IMR-90 (cell line): Measurements from ENCODE around the gene JMJD7. TPM values are rescaled to one million over a fixed set of nuclear protein-coding genes. Genes with fewer than 3 reads are reported as not detected.

Experiments used
- ATAC-seq: fragments of 200-7000 bp; cut with Tn5 transposase; 2 replicates; pipeline ENCODE4 v1.9.1; 2020; ENCODE audit warnings: low read depth, mild to moderate bottlenecking, moderate library complexity
- BruUV-seq: library from RNA; stranded (reverse); fragments of 400-500 nt; replicated peaks from 2 replicates; lab custom pipeline; 2021; lab: Mats Ljungman, UMichigan
- CTCF ChIA-PET: fragments of 300-600 bp; formaldehyde crosslinking; extraction: SDS; loops from one replicate; lab custom pipeline; 2021; ENCODE audit warnings: antibody characterized with exemption; lab: Yijun Ruan, JAX
- POLR2A ChIA-PET: fragments of 300-600 bp; sonication (Branson Sonifier 250); formaldehyde crosslinking; loops from one replicate; lab custom pipeline; 2022; ENCODE audit warnings: antibody characterized with exemption; ENCODE audit not compliant: unreplicated experiment; lab: Charles Lee
- DNase-seq: peaks from one replicate; pipeline ENCODE4 v3.0.0; 2013
- H2AFZ ChIP-seq: replicated peaks from 2 replicates; pipeline ENCODE3; 2013; ENCODE audit warnings: low read length, mild to moderate bottlenecking; ENCODE audit not compliant: poor library complexity
- H2AK5ac ChIP-seq: 2 replicates; pipeline ENCODE4 v1.6.1; 2013; ENCODE audit warnings: low read depth, low read length, inconsistent platforms
- H2AK9ac ChIP-seq: replicated peaks from 2 replicates; pipeline ENCODE3; 2013; ENCODE audit warnings: mild to moderate bottlenecking, low read depth, low read length, moderate library complexity; ENCODE audit not compliant: poor library complexity
- H2BK120ac ChIP-seq: 2 replicates; pipeline ENCODE4 v1.6.1; 2013; ENCODE audit warnings: low read depth, low read length, inconsistent platforms
- H2BK15ac ChIP-seq: 3 replicates; pipeline ENCODE4 v1.6.1; 2013; ENCODE audit warnings: low read depth, low read length, inconsistent platforms
- H2BK20ac ChIP-seq: 2 replicates; pipeline ENCODE4 v1.6.1; 2013; ENCODE audit warnings: low read depth, mild to moderate bottlenecking, inconsistent platforms, low read length, moderate library complexity
- H2BK5ac ChIP-seq: 2 replicates; pipeline ENCODE4 v1.6.1; 2013; ENCODE audit warnings: mild to moderate bottlenecking, low read depth, low read length, inconsistent platforms; ENCODE audit not compliant: poor library complexity, severe bottlenecking
- H3K14ac ChIP-seq: replicated peaks from 2 replicates; pipeline ENCODE4 v1.6.1; 2013; ENCODE audit warnings: low read depth, low read length, inconsistent platforms
- H3K18ac ChIP-seq: 2 replicates; pipeline ENCODE4 v1.6.1; 2013; ENCODE audit warnings: low read depth, low read length, control low read depth
- H3K23ac ChIP-seq: 2 replicates; pipeline ENCODE4 v1.6.1; 2013; ENCODE audit warnings: low read depth, low read length, inconsistent platforms
- H3K27ac ChIP-seq: 2 replicates; pipeline ENCODE4 v1.5.1; 2013; ENCODE audit warnings: mild to moderate bottlenecking, control low read depth, low read length; ENCODE audit not compliant: insufficient read depth
- H3K27me3 ChIP-seq: 2 replicates; pipeline ENCODE4 v1.6.1; 2013; ENCODE audit warnings: low read length; ENCODE audit not compliant: control insufficient read depth, insufficient read depth
- H3K36me3 ChIP-seq: 2 replicates; pipeline ENCODE4 v1.6.1; 2013; ENCODE audit warnings: low read length, mixed read lengths; ENCODE audit not compliant: control insufficient read depth, insufficient read depth
- H3K4ac ChIP-seq: 2 replicates; pipeline ENCODE4 v1.6.1; 2013; ENCODE audit warnings: low read depth, low read length, inconsistent platforms
- H3K4me1 ChIP-seq: 2 replicates; pipeline ENCODE4 v1.6.1; 2013; ENCODE audit warnings: low read length, mixed read lengths; ENCODE audit not compliant: control insufficient read depth, insufficient read depth
- H3K4me2 ChIP-seq: 2 replicates; pipeline ENCODE4 v1.6.1; 2013; ENCODE audit warnings: low read depth, mild to moderate bottlenecking, control low read depth, low read length, moderate library complexity
- H3K4me3 ChIP-seq: 2 replicates; pipeline ENCODE4 v1.5.1; 2013; ENCODE audit warnings: low read depth, mild to moderate bottlenecking, control low read depth, low read length, moderate library complexity; ENCODE audit not compliant: insufficient read depth
- H3K56ac ChIP-seq: 2 replicates; pipeline ENCODE4 v1.6.1; 2013; ENCODE audit warnings: low read length, inconsistent platforms; ENCODE audit not compliant: insufficient read depth; ENCODE audit errors: extremely low read depth
- H3K79me1 ChIP-seq, 2 experiments: 2 replicates each; pipeline ENCODE4 v1.6.1; 2013; ENCODE audit warnings: low read length in 2 of 2, inconsistent platforms in 1 of 2, low read depth in 1 of 2
- H3K9ac ChIP-seq: 2 replicates; pipeline ENCODE4 v1.6.1; 2013; ENCODE audit warnings: low read depth, low read length, control low read depth
- H3K9me1 ChIP-seq: 2 replicates; pipeline ENCODE4 v1.6.1; 2013; ENCODE audit warnings: low read length, inconsistent platforms; ENCODE audit not compliant: insufficient read depth
- H3K9me3 ChIP-seq: 2 replicates; pipeline ENCODE4 v1.6.1; 2013; ENCODE audit warnings: low read length; ENCODE audit not compliant: control insufficient read depth, insufficient read depth
- H4K20me1 ChIP-seq: 2 replicates; pipeline ENCODE4 v1.6.1; 2013; ENCODE audit warnings: low read length, inconsistent platforms; ENCODE audit not compliant: insufficient read depth
- H4K5ac ChIP-seq: 2 replicates; pipeline ENCODE4 v1.6.1; 2013; ENCODE audit warnings: mild to moderate bottlenecking, low read depth, low read length, control low read depth
- H4K8ac ChIP-seq, 2 experiments: 2 replicates each; pipeline ENCODE4 v1.6.1; 2013; ENCODE audit warnings: low read depth in 2 of 2, low read length in 2 of 2, control low read depth in 1 of 2, inconsistent platforms in 1 of 2
- H4K91ac ChIP-seq: 2 replicates; pipeline ENCODE4 v1.6.1; 2013; ENCODE audit warnings: low read depth, low read length, inconsistent platforms; ENCODE audit not compliant: insufficient read depth
- FOS ChIP-seq: fragments of 150-350 bp; IDR thresholded peaks from 2 replicates; pipeline ENCODE4 v1.6.1; 2016; ENCODE audit warnings: low read depth, low read length
- RCOR1 ChIP-seq: IDR thresholded peaks from 2 replicates; pipeline ENCODE4 v1.6.1; 2012; ENCODE audit warnings: mild to moderate bottlenecking, low read length, improper control_type of control experiment; ENCODE audit not compliant: insufficient replicate concordance
- WGBS, 2 experiments: methylation state at CpG; one replicate each; pipeline versions ENCODE4 v1.1.5 to v1.1.7; 2013; ENCODE audit warnings: missing lambda C conversion rate in 2 of 2; ENCODE audit not compliant: insufficient read length in 1 of 2; ENCODE audit errors: extremely low coverage in 2 of 2; 5-methylcytosine and 5-hydroxymethylcytosine counted together
- dilution Hi-C: fragments of 300-500 bp; cut with HindIII; formaldehyde crosslinking; loops from one replicate; pipeline ENCODE4 v1.14.3; 2018; ENCODE audit warnings: low sequenced_read_pairs; ENCODE audit not compliant: unreplicated experiment
- in situ Hi-C: fragments of 300-500 bp; cut with MboI; formaldehyde crosslinking; loops from 3 replicates; pipeline ENCODE4 v1.14.3; 2019; ENCODE audit warnings: low sequenced_read_pairs, inconsistent platforms, mixed read lengths
- intact Hi-C: fragments of 100-400 bp; cut with micrococcal nuclease; formaldehyde crosslinking; loops from 2 replicates; pipeline ENCODE4 v1.10.0; 2022
- polyA plus RNA-seq, 3 experiments: library from polyadenylated mRNA; depleted of rRNA; stranded (reverse); fragments of >200 nt; gene quantifications; 2 replicates each; pipeline ENCODE4 v1.2.3, GENCODE V29; 2012; ENCODE audit warnings: low replicate concordance in 1 of 3
- total RNA-seq: library from RNA; depleted of rRNA; stranded (reverse); fragments of >200 nt; gene quantifications from 2 replicates; pipeline ENCODE4 v1.2.3, GENCODE V29; 2012

The JMJD7 gene
- total and polyA plus RNA-seq, 2 of the 4 experiments (the other 2 are of a cell fraction): 5.0 to 6.3 TPM

GRCh38 chr15:41819455-41820050, 8.3 kb upstream of the JMJD7 start:
- no peak overlapping the region for H3K9ac ChIP-seq
- H3K18ac ChIP-seq: no peak overlapping the region
- no peak overlapping the region for H2BK120ac ChIP-seq
- in situ Hi-C loops (no loop called here), intact Hi-C loops (loop anchor here (10.0 kb wide), 1 partner anchor 355 kb away; no protein-coding TSS in a partner anchor), dilution Hi-C loops (no loop called here)
- no peak overlapping the region for H3K27ac ChIP-seq
- no peak for ATAC-seq
- no peaks in the 10 kb centered on the region for H3K4me1 ChIP-seq
- no peak overlapping the region for H2BK5ac ChIP-seq
- no peak overlapping the region for H3K23ac ChIP-seq
- ChIA-PET CTCF (no interaction called here), POLR2A (no interaction called here)
- no peak overlapping the region for H4K91ac ChIP-seq
- no peak overlapping the region for H2AFZ ChIP-seq
- no peak overlapping the region for H4K5ac ChIP-seq
- DNase-seq: no peak
- H2AK9ac ChIP-seq: no peak overlapping the region
- peaks cover 0 to 2% of the 10 kb centered on the region in 2 experiments; a peak in 1 of 4 replicates for H3K79me1 ChIP-seq
- WGBS, 2 experiments: 100% methylated on average over 1 of the region's 9 CpGs; no CpG with 5 or more reads in 1 of the 2 experiments
- no peaks in the 10 kb centered on the region for H3K27me3 ChIP-seq
- no TSS peak for BruUV-seq
- no peak overlapping the region for H3K14ac ChIP-seq
- no peaks in the 10 kb centered on the region for H4K20me1 ChIP-seq
- H3K9me1 ChIP-seq: no peaks in the 10 kb centered on the region
- no peak overlapping the region for H2BK15ac ChIP-seq
- H3K4ac ChIP-seq: no peak overlapping the region
- TF ChIP-seq RCOR1 (no peak), FOS (no peak)
- no peak overlapping the region for H2AK5ac ChIP-seq
- H3K4me2 ChIP-seq: no peak overlapping the region
- H3K36me3 ChIP-seq: peaks cover 74% of the 10 kb centered on the region
- no peak overlapping the region for H3K4me3 ChIP-seq
- no peaks in the 10 kb centered on the region for H3K9me3 ChIP-seq
- no peak overlapping the region for H2BK20ac ChIP-seq
- H3K56ac ChIP-seq: no peak overlapping the region
- H4K8ac ChIP-seq: no peak overlapping the region
